Sigmoid colon (tissue), 4 donors: Measurements from ENCODE around the gene PAQR4.

Experiments
- EP300 ChIP-seq, 4 donors: sonication (generic); formaldehyde crosslinking; IDR thresholded peaks; one replicate each; pipeline ENCODE4 v1.6.1; 2017; ENCODE audit warnings: antibody characterized with exemption in 4 of 4
- POLR2A ChIP-seq, 2 donors: fragments of 450-650 bp; IDR thresholded peaks; one replicate each; pipeline ENCODE4 v1.6.1; 2016; ENCODE audit warnings: antibody characterized with exemption in 2 of 2, mild to moderate bottlenecking in 2 of 2, moderate library complexity in 2 of 2
- POLR2AphosphoS5 ChIP-seq, 4 donors: sonication (generic); formaldehyde crosslinking; IDR thresholded peaks; one replicate each; pipeline ENCODE4 v1.6.1; 2017; ENCODE audit warnings: antibody characterized with exemption in 4 of 4
- TF ChIP-seq, protein P1 (sequence below), 4 experiments: fragments of 450-650 bp in 3 of 4; fragments of 200-600 bp in 1 of 4; IDR thresholded peaks; one replicate each; pipeline ENCODE4 v1.5.1; 2016 to 2019; ENCODE audit warnings: antibody characterized with exemption in 4 of 4, mild to moderate bottlenecking in 3 of 4, moderate library complexity in 2 of 4

DNA sequence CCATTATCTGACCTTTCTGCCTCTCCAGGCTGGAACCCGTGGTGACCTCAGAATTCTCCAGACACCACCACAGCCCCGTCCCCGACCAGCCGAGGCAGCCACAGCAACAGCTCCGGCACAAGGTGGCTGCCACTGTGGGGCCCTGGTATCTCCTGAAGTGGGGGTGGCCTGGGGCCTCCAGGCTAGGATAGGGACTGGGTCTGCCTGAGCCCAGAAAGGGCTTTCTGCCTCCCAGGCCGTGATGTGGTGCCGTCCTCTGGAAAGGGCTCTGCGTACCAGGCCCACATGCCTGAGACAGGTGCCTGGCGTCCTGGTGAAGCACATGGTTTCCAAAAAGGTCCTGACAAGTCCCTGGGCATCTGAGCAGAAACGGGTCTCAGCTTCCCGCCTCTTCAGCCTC lies 40.4 kb upstream of the PAQR4 start:
- TF ChIP-seq POLR2A (IDR thresholded peaks at IDR 0.05) (no peak), EP300 (IDR thresholded peaks at IDR 0.05) (no peak), POLR2AphosphoS5 (IDR thresholded peaks at IDR 0.05) (no peak)
- TF ChIP-seq, protein P1, sequence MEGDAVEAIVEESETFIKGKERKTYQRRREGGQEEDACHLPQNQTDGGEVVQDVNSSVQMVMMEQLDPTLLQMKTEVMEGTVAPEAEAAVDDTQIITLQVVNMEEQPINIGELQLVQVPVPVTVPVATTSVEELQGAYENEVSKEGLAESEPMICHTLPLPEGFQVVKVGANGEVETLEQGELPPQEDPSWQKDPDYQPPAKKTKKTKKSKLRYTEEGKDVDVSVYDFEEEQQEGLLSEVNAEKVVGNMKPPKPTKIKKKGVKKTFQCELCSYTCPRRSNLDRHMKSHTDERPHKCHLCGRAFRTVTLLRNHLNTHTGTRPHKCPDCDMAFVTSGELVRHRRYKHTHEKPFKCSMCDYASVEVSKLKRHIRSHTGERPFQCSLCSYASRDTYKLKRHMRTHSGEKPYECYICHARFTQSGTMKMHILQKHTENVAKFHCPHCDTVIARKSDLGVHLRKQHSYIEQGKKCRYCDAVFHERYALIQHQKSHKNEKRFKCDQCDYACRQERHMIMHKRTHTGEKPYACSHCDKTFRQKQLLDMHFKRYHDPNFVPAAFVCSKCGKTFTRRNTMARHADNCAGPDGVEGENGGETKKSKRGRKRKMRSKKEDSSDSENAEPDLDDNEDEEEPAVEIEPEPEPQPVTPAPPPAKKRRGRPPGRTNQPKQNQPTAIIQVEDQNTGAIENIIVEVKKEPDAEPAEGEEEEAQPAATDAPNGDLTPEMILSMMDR (IDR thresholded peaks at IDR 0.05) = no peak
